ENCODE data around the gene C1QTNF9B.

- no peak for TF ChIP-seq CTCF (IDR thresholded peaks at IDR 0.05)
- no peak for TF ChIP-seq EZH2 (IDR thresholded peaks at IDR 0.05; ENCODE audit: borderline replicate concordance, insufficient read depth, low read depth, low read length, poor library complexity, severe bottlenecking)
Observed at GRCh38 chr13:23845105-23845725, 52.1 kb downstream of the C1QTNF9B start.
